GM21825 (cell line): ENCODE measurements around the gene WDR91.
A peak's percentile ranks its signal among the peaks of the same experiment; 100 is the strongest.

Source experiments
- ATAC-seq: cut with Tn5 transposase; IDR thresholded peaks from one replicate; pipeline ENCODE4 v1.9.1; 2021; ENCODE audit warnings: mild to moderate bottlenecking, moderate library complexity; ENCODE audit not compliant: unreplicated experiment

WDR91 gene

DNA sequence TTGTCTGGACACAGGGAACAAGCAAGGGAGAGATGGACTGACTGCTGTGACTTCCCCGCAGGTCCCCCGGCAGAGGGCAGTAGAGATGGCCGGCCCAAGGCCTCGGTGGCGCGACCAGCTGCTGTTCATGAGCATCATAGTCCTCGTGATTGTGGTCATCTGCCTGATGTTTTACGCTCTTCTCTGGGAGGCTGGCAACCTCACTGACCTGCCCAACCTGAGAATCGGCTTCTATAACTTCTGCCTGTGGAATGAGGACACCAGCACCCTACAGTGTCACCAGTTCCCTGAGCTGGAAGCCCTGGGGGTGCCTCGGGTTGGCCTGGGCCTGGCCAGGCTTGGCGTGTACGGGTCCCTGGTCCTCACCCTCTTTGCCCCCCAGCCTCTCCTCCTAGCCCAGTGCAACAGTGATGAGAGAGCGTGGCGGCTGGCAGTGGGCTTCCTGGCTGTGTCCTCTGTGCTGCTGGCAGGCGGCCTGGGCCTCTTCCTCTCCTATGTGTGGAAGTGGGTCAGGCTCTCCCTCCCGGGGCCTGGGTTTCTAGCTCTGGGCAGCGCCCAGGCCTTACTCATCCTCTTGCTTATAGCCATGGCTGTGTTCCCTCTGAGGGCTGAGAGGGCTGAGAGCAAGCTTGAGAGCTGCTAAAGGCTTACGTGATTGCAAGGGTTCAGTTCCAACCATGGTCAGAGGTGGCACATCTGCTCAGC is 46.8 kb downstream of the WDR91 start:
- no peak for ATAC-seq

DNA sequence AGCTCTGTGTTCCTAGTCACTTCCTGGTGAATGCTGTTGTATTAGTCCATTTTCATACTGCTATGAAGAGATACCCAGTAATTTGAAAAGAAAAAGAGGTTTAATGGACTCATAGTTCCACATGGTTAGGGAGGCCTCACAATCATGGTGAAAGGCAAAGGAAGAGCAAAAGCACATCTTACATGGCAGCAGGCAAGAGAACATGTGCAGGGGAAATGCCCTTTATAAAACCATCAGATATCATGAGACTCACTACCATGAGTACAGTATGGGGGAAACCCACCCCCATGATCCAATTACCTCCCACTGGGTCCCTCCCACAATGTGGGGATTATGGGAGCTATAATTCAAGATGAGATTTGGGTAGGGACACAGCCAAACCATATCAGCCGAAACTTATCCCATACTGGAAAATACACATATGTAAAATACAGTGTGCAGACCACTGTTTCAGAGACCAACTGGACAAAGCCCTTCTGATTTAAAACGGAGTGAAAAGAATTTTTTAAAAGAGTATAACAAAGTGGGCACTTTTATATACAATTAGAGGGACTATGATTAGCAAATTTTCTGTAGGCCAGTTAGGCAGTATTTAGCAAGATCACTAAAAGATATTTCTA is 48.8 kb downstream of the WDR91 start:
- ATAC-seq, result no peak

DNA sequence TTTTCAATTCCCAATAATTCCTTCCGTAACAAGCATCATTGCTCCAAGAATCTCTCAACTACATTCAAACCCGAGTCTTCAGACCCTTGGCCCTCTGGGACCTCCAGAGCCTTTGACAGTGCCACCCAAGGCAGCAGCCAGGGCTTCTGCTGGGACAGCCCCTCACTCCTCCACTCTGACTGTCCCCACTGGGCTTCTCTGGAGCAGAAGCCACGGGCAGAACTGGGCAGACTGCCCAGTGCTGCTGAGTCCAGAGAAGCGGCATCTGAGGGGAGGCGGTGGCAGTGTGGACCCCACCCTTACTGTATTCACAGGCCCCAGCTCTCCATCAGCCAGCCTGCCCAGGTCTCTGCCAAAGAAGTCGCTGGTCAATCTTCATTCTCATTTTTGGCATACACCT is 49.7 kb downstream of the WDR91 start:
- ATAC-seq, result no peak

DNA sequence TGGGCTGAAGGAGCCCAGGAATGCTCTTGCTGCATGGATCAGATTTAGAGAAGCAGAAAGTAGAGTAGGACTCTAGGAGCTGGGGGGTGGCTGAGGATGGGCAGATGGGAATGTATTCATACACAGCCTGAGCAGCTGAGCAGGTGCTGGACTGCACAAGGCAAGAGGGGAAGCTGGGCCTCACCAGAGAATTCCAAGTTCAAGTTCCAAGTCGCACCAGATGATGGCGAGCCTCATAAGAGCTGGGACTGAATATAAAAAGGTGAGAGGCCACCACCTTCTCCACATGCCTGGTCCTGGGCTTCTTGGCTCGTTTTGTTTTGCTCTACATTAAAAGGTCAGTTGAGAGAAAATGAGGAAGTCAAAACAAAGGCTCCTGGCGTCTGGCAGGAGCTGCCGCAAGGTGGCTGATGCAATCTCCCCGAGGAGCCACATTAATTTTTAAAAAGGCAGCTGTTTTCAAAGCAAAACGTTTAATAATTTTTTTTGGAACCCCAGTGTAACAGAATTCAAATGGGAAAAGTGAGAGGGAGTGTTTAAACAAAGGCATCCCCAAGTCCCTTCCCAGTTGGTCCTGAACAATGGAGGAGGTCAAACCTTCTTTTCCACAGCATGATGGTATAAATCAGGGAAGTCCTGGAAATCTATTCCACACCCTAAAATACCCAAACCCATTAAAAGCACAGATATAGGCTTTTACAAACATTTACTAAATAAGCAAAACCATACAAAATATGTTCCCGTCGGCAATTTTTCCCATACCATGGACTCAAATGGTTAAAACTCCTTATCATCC is 50.3 kb downstream of the WDR91 start:
- no peak for ATAC-seq

DNA sequence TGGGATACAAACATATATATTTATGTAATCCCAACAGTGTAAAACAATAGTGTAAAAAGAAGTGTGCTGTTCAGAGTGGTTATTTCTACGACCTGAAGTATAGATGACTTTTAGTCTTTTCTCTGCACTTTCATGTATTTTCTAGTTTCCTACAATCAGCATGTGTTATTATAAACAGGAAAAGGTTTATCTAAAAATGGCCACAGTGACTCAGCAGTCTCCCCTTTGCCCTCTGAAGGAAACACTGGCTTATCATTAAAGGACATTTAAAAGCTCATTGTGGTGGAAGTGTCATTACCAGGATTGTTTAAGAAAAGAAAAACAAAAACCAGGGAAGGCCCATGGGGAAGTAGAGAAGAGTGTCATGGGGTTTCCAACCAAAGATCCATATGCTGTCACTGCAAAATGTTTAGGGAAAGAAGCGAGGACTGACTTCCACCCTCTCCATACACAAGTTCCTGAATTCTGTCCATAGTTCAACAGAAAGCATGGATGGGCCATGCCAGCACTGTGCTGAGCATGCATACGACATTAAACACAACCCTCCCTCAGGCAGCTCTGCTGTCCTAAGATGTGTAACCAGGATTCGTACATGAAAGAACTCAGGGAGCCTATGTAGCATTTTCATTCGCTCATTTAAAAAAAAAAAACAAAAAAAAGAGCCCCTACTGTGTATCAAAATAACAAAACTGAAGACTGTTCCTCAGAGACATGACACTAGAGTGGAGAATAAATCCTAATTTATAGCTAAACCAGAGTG is 51.0 kb downstream of the WDR91 start:
- ATAC-seq, result peak; percentile 60

DNA sequence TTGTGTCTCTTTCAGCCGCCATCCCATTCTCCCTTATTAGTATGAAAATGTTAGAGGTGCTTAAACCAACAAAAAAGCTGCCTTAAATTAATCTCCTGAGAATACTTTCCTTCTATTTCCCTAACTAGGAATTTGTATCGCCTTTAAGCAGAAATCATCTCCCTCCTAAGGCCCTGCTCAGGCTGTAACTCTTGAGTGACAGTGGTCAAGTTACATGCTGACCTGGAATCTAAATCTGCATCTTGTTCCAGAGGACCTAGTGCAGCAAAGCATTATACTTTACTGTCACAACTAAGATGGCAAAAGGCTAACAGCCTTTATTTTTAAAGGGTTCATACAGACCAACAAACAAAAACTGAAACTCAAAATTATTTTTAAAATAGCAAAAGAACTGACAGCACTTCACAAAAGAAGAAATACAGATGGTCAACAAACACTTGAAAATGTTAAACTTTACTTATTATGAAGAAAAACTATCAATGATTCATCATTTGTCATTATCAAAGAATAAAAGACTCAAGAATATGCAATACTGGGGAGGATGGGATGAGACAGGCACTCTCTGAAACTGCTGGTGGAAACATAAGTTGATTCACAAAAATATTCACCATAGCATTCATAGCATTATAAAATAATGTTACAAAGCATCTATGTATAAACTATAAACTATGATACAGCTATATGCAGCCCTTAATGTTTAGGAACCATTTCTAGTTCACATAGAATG is 51.8 kb downstream of the WDR91 start:
- no peak for ATAC-seq

DNA sequence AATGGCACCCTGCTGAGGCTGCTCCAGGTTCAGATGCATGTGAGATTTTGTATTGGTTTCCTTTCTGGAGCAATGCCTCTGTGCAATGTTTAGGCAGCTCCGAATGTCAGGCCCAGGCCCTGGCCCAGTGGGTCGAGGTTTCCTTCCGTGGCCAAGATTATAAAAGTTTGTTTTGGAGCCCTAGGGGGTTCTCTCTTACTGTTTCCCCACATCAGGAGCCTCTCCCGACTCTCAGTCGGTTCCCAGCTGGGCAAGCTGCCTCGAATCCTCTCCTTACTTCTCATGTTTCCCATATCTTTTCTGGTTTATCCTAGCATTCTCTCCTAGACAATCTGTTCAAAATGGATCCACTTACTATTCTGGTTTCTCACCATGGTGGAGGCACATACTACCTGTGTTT is 52.5 kb downstream of the WDR91 start:
- no peak for ATAC-seq

DNA sequence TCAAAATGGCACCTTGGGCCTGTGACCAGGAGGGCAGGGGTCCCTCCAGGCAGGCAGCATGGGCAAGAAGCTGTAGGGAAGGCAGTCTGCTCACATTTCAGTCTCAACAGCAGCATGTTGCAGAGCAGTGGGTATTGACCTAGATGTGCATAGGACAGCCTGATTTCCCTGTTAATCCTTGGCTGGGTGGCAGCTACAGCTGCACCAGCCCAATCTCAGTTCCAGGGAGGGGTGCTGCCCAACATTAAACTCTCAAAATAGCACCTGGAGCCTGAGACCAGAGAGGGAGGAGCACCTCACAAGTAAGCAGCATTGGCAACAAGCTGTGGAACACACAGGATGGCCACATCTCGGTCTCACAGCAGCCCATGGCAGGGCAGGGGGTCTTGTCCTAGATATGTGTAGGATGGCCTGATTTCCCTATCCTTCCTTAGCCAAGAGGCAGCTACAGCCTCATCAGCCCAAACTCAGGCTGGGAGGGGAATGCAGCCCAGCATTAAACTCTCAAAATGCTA is 53.1 kb downstream of the WDR91 start:
- ATAC-seq, result no peak

DNA sequence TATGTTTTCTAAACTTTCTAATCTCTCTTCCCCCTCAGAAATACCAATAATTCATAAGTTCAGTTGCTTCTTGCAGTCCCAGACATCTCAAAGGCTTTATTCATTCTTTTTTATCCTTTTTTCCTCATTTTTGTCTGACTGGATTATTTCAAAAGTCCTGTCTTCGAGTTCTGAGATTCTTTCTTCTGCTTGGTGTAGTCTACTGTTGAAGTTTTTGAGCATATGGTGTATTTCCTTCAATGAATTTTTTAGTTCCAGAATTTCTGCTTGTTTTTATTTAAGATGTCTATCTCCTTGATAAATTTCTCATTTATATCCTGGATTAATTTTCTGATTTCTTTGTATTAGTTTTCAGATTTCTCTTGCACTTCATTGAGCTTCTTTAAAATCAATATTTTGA is 55.0 kb downstream of the WDR91 start:
- ATAC-seq, result no peak

DNA sequence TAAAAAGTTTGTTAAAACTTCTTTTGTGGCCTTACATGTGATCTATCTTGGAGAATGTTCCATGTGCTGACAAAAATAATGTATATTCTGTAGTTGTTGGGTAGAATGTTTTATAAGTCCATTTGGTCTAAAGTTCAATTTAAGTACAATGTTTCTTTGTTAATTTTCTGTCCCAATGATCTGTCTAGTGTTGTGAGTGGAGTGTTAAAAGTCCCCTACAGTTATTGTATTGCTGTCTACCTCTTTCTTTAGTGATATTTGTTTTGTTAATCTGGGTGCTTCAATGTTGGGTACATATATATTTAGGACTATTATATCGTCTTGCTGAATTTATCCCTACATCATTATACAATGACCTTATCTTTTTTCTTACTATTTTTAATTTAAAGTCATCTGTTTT is 56.6 kb downstream of the WDR91 start:
- ATAC-seq, result no peak

DNA sequence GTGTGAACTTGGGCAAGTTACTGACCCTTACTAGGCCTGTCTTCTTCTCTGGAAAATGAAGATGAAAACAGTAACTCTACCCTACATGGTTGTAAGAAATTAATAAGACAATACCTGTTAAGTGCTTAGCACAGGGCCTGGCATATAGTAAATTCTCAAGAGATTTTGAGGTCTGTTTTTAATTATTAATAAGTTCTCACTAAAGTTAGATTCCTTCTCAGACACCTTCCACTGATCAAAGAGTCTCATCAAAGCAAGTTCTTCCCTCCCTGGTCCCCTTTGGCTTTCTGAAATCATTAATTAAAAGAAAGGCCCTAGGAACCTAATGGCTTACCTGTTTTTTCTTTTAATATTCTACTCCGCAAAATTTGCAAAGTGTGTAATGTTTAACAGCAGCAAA is 58.9 kb downstream of the WDR91 start:
- no peak for ATAC-seq

DNA sequence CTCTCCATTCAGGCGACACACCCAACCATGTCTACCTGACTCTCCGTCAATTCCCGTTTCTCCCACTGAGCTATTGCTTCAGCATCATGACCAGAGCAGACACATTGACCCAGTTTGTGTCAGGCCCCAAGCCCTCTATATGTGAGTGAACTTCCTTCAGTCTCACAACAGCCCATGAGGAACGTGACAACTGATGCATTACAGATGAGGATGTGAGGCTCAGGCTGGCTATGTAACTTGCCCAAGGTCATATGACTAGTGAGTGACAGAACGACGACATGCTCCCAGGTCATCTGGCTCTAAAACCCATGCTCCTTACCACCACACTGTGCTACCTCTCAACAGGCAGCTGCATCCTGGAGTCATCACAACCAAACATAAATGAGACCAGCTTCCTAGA is 59.8 kb downstream of the WDR91 start:
- no peak for ATAC-seq

DNA sequence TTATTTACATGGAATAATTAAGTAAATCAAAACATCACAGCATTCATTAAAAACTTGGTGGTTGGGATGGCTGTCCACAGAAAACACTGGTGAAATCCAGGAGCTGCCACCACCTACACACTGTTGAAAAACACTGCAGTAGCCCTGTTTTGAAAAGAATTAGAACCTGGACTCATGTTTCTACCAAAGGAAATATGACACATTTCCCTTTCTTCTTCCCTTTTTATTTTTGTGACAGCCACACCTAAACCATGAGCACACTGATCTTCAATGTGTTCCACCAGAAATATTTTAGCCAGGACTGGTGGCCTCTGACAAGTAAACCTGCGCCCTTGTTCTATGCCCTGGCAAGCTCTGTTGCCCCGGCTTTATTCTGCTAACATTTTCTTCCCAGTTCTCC is 60.2 kb downstream of the WDR91 start:
- no peak for ATAC-seq

DNA sequence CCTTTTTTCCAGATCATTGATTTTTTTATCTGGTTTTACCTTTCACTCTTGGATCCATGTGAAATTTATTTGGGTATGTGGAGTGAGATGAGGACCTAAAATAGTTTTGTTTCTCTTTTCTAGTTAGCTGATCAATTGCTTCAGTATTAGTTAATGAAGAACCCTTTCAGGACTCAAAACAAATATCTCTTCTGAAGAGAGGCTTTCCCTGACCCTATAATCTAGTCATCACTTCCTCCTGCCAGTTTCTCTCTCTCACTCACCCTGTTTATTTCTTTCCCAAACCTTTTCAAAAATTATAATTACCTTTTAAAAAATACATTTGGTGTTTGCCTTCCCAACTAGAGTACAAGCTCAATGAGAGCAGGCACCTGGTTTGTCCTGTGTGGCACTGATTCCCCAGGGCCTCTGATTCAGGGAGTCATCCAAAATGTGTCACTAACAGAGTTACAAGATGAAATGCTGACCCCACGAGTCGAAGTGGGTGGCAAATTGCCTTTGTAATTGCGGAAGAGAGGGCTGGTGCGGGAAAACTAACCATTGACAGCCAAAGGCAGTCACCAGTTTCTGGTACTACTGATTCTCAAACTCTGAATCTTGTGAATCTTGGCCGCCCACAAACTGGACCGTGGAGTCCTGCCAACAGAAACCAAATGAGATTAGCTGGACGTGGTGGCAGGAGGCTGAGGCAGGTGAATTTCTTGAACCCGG is 61.1 kb downstream of the WDR91 start:
- no peak for ATAC-seq

DNA sequence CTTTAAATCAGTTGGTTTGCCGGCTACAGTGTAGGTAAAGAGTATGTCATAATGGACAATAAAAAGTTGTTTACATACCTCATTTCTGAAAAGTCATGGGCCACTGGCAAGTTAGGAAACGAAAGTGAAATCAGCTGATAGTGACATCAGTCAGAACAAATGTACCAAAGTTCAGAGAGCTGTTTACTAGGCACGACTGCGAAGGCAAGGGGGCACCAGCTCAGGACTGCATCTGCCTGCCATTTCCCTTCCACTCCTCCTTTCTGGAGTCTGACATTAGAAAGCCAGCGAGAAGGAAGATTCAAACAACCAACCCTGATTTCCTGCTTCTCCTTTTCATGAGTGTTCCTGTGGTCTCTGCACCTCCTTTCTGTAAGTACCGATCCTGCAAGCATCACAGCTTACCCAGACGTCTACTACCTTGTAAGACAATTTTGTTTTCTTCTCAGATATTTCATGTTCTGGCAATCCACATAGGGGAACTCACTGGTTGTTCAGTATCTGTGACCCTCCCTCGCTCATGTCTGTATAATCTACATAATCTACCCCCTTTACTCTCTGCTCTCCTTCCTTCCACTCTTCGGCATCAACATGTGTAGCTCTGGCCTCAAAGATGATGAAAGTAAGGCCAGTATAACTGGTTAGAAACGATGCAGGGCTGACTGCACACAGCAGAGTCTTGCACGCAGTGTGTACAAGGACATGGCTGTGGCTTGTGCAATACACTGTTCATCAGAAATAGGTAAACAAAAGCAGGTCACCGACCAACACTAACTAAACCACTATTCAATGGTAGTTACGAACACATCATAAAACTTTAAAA is 63.2 kb downstream of the WDR91 start, which contains the start of gene TMEM140:
TMEM140 (plus strand) TSS at position 174 of the 823 bp plus-strand sequence. CDS start 16,370 bp downstream, outside the sequence.
- ATAC-seq, result peak; percentile 77

DNA sequence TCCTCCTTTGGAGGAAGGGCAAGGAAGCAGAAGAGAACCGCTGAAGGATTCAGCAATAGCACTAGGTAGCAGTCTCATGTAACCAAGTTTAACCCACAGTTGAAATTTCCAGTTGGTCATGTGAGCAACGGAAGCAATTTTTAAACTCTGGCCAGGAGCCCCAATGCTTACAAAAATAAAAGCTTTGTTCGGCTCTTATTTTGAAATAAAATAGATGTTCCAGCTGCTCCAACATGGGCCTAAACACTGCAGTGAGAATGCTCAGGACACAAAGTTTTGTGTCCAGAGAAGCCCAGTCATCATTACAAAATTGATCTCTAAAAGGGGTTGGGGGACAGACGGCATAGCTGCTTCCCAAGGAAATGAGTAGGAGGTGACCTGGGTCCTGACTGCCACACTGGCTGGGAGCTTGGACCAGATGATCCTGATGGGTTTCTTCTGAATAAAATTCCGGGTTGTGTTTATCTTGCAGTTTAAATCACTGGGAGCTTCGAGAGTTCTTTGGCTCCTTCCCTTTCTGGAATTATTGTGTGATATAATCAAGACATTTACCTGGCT is 63.9 kb downstream of the WDR91 start:
- peak; percentile 21 for ATAC-seq

DNA sequence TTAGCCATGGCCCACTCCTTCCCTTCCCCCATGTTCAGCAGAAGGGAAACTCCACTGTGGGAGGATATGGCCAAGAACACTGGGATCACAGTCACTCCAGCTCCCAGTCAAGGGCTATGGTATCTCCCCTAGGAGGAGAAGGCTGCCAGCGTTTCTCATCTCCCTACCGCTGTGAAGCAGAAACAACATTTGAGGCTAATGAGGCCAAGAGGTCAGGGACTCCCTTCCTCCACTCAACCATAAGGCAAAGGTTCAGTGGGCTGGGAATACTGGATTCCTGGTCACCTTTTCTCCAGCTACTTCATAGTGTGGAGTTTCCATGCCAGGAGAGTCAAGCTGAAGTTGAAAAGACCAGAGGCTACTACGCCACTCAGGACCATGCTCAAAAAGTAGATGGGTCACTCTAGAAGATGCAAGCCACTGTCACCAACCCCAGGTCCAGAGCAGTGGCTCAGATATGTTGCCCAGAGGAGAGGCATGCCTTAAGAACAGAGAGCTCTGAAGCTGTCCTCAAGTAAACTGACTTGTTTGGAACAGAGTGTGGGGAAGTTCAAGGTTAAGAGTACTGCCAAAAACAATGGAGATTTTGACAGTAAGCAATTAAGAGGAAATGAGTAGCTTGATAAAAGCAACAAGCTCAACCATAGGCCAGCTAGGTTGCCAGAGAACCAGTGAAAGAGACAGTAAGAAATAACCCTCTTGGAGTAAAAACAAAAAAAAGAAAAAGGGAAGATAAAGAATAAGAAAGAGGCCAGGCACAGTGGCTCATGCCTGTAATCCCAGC is 67.2 kb downstream of the WDR91 start:
- no peak for ATAC-seq
